ENCODE data around the gene ADAM19.

The ADAM19 gene, protein sequence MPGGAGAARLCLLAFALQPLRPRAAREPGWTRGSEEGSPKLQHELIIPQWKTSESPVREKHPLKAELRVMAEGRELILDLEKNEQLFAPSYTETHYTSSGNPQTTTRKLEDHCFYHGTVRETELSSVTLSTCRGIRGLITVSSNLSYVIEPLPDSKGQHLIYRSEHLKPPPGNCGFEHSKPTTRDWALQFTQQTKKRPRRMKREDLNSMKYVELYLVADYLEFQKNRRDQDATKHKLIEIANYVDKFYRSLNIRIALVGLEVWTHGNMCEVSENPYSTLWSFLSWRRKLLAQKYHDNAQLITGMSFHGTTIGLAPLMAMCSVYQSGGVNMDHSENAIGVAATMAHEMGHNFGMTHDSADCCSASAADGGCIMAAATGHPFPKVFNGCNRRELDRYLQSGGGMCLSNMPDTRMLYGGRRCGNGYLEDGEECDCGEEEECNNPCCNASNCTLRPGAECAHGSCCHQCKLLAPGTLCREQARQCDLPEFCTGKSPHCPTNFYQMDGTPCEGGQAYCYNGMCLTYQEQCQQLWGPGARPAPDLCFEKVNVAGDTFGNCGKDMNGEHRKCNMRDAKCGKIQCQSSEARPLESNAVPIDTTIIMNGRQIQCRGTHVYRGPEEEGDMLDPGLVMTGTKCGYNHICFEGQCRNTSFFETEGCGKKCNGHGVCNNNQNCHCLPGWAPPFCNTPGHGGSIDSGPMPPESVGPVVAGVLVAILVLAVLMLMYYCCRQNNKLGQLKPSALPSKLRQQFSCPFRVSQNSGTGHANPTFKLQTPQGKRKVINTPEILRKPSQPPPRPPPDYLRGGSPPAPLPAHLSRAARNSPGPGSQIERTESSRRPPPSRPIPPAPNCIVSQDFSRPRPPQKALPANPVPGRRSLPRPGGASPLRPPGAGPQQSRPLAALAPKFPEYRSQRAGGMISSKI

GRCh38 chr5:157575381-157576020 is at the start of gene ADAM19:
ADAM19 (minus strand) TSS chr5:157575775; CDS start chr5:157575696, 79 bp downstream.
- DNase-seq (ENCODE audit: low read depth) = peak; percentile 82

DNA sequence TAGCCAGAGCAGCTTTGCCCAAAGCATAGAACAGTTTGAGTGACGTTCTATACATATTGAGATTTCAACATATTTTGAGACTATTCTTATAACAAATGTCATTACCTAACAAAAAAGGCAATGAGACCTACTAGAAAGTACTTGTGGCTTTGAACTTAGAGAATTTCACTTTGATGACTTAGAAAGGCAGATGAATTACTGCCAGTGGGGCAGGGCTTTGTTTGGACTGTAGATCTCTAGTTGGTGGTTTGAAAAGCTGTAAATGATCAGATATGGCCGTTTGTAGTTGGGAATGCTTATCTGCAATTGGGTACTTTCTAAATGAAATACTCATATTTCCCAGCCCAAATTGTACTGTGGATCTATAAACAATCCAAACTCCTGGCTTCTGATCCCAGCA is 48.6 kb upstream of the ADAM19 start:
- DNase-seq (ENCODE audit: low read depth) = no peak

DNA sequence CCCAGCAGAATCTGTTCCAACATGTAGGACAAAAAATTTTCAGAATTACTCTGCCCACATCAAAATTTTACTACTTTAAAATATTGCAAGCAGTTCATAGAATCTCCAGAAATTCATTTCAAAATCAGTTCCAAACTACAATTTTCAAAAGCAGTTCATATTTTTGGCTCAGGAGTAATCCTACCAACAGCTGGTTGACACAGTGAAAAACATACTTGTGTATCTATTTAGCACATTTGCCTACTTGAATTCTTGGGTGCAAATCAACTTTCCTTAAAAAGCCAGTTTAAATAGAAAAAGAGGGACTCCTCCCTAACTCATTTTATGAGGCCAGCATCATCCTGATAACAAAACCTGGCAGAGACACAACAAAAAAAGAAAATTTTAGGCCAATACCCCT is 45.2 kb upstream of the ADAM19 start:
- no peak for DNase-seq (ENCODE audit: low read depth)

DNA sequence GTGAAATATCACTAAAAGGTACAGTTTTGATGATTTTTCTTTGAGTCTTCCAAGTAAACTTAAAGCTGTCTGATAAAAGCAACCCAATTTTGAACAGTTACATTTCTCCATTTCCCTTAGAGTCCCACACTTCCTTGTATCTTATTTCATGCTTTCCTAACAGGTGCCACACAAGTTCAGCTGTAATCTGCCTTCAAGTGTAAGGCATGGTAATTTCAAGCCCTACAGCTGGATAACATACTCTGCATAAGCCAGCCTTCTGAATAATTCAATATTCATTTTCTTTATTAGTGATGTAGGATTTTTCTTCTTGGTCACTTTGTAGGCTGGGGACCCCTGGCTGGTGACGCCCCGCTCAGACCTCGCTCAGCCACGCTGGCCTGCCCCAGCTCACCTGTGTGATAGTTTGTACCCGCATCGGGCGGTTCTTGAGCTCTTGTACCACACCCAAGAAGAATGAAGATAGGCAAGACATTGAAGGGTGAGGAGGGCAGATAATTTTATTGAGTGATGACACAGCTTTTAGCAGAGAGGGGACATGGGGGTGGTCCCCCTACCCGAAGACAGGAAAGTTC is 42.7 kb upstream of the ADAM19 start:
- no peak for DNase-seq (ENCODE audit: low read depth)

GRCh38 chr5:157616785-157617184 is 41.2 kb upstream of the ADAM19 start:
- no peak for DNase-seq (ENCODE audit: low read depth)

DNA sequence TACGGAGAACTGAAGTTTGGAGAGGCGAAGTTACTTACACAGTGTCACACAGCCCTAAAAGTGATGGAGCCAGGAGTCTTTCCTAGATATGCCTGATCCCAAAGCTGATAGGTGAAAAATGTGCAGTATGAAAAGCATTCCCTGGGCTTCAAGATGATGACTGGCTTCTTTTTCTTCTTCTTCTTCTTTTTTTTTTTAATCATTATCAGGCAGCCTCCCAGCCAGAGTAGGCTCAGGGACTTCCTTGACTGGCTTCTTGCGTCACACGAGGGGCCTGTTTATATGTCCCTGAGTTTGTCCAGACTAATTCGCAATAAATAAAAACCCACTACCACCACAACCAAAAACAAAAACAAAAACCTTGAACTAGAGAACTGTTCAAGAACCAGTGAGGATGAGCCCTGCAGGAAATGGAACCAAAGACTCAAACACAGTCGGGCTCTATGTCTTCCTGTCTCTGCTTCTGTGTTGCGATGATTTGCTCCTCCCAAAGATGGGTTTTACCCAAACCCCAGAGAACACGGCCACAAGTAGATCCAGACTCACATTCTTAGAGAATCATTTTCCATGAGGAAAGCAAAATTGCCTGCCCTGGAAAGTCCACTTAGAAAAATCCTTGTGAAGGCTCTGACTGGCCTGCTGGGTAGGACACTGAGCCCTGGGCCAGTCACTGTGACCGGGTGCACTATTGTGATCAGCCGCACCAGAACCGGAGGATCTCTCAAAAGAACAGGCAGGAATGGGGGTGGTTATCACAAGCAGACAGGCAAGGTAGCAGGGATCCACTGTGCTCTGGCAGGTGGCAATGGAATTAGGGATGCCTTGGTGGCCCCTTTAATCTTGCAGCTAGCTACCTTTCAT is 38.0 kb upstream of the ADAM19 start:
- DNase-seq (ENCODE audit: low read depth) = no peak

DNA sequence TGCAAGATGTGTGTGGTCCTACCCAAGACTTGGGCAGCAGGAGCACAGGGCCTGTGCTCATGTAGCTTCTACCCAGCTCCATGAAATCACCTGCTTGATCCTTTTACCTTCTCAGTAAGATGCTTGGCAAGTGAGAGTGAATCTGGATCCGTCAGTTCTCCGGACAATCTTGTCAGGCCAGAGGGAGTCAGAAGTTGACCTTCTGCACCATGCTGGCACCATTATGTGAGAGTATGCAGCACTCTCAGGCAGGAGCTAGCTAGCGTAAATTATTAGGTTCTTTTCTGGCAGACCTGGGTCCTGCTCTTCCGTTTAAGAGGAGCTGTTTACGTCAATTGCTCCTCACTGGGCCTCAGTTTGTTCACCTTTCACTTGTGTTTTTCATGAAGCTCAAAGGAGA is 37.0 kb upstream of the ADAM19 start:
- no peak for DNase-seq (ENCODE audit: low read depth)

- no peak for DNase-seq (ENCODE audit: low read depth)
Measured at GRCh38 chr5:157611571-157612476, 36.2 kb upstream of the ADAM19 start.

GRCh38 chr5:157610990-157611389 is 35.4 kb upstream of the ADAM19 start:
- DNase-seq (ENCODE audit: low read depth) = no peak

DNA sequence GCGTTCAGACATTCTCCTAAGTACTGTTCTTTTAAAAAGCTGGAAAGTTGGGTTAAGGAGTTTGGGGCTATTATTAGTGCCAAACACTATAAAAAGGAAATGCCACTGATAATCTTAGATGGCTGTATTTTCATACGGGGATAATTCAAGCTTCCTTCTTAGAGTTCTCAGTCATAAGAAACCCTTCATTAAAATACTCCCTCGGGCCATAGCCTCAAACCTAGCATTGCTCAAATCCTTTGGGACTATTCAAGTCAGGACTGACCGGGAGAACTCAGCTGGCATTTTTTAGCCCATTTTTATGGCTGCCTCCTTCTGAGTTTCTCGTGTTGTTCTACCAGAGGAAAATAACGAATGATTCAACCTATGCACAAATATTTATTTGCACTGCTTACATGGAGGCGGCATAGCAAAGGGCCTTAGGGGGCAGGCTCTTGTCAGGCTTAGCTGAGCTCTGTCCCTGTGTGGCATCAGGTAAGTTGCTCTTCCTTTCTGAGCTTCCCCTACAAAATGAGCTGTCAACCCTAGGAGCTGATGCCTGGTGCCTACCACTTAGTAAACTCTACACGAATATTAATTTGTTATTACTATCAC is 33.5 kb upstream of the ADAM19 start:
- no peak for DNase-seq (ENCODE audit: low read depth)

DNA sequence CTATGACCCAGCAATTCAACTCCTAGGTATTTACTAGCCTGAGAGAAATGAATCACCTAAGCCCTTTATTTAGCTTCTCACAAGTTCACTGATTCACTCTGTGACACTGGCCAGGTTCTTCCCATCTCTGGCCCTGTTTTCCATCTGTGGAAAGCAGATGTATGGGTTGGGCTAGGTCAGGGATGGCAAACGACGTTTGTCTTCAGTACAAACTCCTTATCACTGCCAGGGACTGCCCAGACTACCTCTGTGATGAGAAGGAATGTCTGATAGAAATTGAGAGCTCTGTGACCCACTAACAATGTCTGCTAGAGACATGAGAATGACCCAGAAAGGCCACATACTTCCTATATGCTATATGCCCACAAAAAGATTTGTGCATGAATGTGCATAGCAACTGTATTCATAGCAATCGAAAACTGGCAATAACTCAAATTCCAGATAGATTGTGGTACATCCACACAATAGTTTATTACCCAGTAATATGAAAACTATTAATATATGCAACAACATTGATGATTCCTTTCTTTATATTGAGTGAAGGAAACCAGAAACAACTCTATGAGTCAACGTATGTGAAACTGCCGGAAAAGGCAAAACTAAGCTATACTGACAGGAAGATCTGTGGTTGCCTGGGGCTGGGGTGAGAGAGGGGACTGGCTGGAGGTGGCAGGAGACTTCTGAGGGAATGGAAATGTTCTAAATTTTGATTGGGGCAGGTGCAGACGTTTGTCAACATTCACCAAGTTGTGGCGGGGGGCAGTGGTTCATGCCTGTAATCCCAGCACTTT is 32.0 kb upstream of the ADAM19 start:
- peak; percentile 97 for DNase-seq (ENCODE audit: low read depth)

DNA sequence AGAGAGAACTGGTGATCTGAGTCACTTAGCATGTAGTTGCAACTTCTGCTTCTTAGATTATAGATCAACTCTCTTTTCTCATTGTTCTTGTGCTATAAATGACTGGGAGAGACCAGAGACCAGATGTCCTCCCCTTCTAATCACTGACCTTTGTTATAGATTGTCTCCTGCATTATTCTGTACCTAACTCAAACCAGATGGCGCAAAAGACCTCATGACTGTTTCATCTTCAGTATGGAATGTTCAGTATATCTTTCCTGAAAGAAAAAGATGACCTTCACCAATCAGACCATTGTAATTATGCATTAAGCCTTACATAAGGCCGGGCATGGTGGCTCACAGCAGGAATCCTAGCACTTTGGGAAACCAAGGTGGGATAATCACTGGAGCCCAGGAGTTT is 30.5 kb upstream of the ADAM19 start:
- DNase-seq (ENCODE audit: low read depth) = peak; percentile 44

DNA sequence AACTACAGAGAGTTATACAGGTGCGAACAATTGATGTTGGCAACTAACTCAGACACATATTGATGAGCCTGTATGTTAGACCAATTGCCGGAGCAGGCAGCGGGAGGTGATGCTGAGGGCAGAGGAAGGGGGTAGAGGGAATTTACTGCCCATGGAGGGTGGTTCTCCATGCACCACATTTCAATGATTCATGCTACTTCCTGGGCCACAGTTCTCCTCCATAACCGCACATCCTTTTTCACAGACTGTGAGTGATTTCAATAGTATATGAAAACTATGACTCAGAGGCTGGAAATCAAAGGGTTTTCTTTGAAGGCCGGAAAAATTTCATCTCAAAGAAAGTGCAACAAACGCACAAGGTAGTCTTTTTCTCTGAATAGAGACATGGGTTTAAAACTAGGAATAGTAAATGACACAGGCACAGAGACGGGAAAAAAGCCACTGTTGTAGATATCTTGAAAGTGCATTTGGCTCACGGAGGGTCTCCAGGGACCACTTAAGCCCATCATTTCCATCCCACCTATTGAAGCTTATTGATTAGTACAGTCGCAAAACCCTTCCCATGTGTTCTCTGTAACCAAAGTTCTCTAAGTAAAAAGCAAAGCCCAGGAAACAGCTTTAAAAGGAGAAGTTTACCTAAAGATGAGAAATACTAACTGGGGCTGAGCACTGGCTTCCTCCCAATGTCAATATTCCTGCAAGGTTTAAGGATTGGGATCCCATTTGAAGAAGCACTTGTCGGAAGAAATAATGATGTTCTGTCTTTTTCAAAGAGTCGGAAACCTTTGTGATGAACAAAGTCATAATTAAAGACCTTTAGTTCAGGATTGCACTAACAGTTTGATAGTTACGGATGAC is 28.0 kb upstream of the ADAM19 start:
- peak; percentile 99 for DNase-seq (ENCODE audit: low read depth)

- peak; percentile 94 for DNase-seq (ENCODE audit: low read depth)
Measured at GRCh38 chr5:157602505-157602904, 26.9 kb upstream of the ADAM19 start.

DNA sequence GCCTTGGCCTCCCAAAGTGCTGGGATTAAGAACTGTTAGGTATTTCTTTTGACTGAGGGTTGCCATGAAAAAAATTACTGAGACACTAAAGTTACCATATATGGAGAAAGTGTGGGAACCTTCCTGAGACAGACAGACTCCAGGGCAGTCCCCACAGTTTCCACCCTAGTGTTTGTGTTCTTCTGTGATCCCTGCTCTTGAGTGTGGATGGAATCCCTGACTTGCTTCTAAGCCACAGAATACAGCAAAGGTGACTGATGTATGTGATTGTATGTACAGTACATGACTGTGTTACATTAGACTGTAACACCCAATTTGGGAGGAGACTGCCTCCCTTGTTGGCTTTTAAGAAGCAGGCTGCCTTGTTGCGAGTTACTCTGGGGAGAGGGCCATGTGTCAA is 24.7 kb upstream of the ADAM19 start:
- DNase-seq (ENCODE audit: low read depth) = no peak

DNA sequence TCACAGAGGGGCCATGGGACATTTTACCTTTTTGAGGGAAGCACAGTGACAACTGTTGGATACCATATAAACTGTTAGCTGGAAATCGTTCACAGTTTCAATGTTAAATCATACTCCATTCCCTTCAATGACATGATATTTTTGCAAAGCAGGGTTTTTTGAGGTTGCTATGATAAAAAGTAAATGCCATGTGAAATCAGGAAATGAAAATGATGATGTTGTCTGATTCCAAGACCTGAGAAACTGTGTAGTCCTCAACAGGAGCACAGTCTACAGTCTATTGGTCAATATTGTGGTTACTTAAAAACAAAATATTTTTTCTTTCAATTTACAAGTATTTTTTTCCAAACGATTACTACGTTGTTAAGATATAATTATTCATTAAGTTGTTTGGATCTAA is 24.0 kb upstream of the ADAM19 start:
- DNase-seq (ENCODE audit: low read depth) = no peak

DNA sequence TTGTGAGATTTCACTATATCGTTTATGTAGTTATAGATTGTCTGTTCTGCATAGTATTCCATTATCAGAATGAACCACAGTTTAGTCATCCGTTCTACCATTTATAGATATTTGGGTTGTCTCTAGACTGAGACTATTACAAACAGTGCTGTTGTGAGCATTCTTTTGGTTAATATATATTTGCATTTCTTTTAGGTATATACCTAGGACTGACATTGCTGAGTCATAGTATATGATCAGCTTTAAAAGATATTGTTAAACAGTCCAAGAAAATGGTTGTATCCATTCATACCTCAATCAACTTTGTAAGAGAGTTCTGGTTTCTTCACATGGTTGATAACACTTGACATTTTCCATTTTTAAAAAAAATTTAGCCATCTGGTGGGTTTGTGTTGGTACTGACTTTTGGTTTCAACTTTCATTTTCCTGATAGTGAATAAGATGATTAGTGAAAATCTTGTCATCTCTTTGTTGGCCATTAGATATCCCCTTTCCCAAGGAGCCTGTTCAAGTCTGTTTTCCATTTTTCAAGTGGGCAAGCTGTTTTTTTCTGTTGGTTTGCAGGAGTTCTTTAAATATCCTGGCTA is 22.9 kb upstream of the ADAM19 start:
- DNase-seq (ENCODE audit: low read depth) = no peak

DNA sequence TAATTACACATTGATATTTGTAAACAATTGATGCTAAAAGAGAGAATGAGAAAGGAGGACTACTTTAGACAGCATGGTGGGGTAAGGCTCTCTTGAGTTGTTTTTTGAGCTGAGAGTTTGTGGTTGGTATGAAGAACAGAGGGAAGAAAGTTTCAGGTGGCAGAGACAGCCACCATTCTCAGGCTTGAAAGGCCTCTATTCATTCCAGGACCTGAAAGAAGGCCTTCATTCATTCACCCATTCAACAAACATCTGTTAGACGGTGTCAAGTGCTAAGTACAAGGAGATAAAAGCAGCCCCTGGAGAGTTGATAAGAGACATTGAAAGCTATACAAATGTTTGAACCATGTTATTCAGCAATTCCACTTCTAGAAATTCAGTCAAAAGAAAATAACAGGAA is 21.7 kb upstream of the ADAM19 start:
- DNase-seq (ENCODE audit: low read depth) = no peak
